Breast epithelium (tissue), 3 donors: ENCODE measurements around the gene RPL21.

ENCODE experiments used
- CTCF ChIP-seq, 3 donors: fragments of 450-650 bp; IDR thresholded peaks; one replicate each; pipeline ENCODE4 v1.5.1; 2016 to 2017; ENCODE audit warnings: antibody characterized with exemption in 3 of 3, mild to moderate bottlenecking in 3 of 3, moderate library complexity in 3 of 3
- POLR2A ChIP-seq: fragments of 450-650 bp; IDR thresholded peaks from one replicate; pipeline ENCODE4 v1.6.1; 2016; ENCODE audit warnings: antibody characterized with exemption, mild to moderate bottlenecking, moderate library complexity

- no peak for TF ChIP-seq CTCF (IDR thresholded peaks at IDR 0.05)
- no peak for TF ChIP-seq POLR2A
These were observed 41.8 kb downstream of the RPL21 start for GRCh38 chr13:27293076-27293691.
